ENCODE results near the gene SMARCC1. TPM values are rescaled to one million over a fixed set of nuclear protein-coding genes. Genes with fewer than 3 reads are reported as not detected.
"Not testable (repeated sequence)": the region's sequence is repeated elsewhere in the genome, so short reads cannot be mapped to it uniquely, and the experiment has no call there.

The SMARCC1 gene
- 75.2 TPM for total RNA-seq

- Histone ChIP-seq H3K4me1 (ENCODE audit: control insufficient read depth in 3 of 3, insufficient read depth in 3 of 3, low read length in 3 of 3) (peaks cover 17 to 22% (median 22%) of the 10 kb centered on the region in 3 donors), H3K4me3 (ENCODE audit: low read length in 3 of 3) (peak within 1 kb of the TSS; percentile 86 to 98 (median 96)), H3K36me3 (ENCODE audit: control insufficient read depth in 3 of 3, insufficient read depth in 3 of 3, low read length in 3 of 3) (no peaks in the 10 kb centered on the region), H3K27ac (ENCODE audit: low read depth, low read length) (peak within 1 kb of the TSS; percentile 99), H3K9me3 (ENCODE audit: control insufficient read depth in 3 of 3, low read length in 3 of 3) (no peaks in the 10 kb centered on the region), H3K9ac (ENCODE audit: low read depth in 1 of 3, low read length in 3 of 3) (peak within 1 kb of the TSS; percentile 97 to 99 (median 98)), H3K27me3 (ENCODE audit: control insufficient read depth in 3 of 3, insufficient read depth in 3 of 3, low read length in 3 of 3) (no peaks in the 10 kb centered on the region)
Measured at GRCh38 chr3:47781685-47782445, at the start of gene SMARCC1. Gene SMARCC1, minus strand, starts transcription at chr3:47781893. Its CDS starts 96 bp downstream, at chr3:47781797.

GRCh38 chr3:47829482-47829881 lies 47.8 kb upstream of the SMARCC1 start:
- not testable (repeated sequence) for H3K27me3 ChIP-seq (ENCODE audit: control insufficient read depth in 3 of 3, insufficient read depth in 3 of 3, low read length in 3 of 3); H3K27ac ChIP-seq (ENCODE audit: low read depth, low read length); H3K9ac ChIP-seq (ENCODE audit: low read depth in 1 of 3, low read length in 3 of 3); H3K4me3 ChIP-seq (ENCODE audit: low read length in 3 of 3); H3K9me3 ChIP-seq (ENCODE audit: control insufficient read depth in 3 of 3, low read length in 3 of 3)
- Histone ChIP-seq H3K4me1 (ENCODE audit: control insufficient read depth in 3 of 3, insufficient read depth in 3 of 3, low read length in 3 of 3) (peaks cover 9 to 19% (median 15%) of the 10 kb centered on the region in 3 donors), H3K36me3 (ENCODE audit: control insufficient read depth in 3 of 3, insufficient read depth in 3 of 3, low read length in 3 of 3) (peaks cover 36 to 43% (median 41%) of the 10 kb centered on the region in 3 donors)

- Histone ChIP-seq H3K27me3 (ENCODE audit: control insufficient read depth in 3 of 3, insufficient read depth in 3 of 3, low read length in 3 of 3) (no peaks in the 10 kb centered on the region), H3K9me3 (ENCODE audit: control insufficient read depth in 3 of 3, low read length in 3 of 3) (no peaks in the 10 kb centered on the region), H3K4me3 (ENCODE audit: low read length in 3 of 3) (peak overlapping the region; percentile 80 to 98 (median 91)), H3K36me3 (ENCODE audit: control insufficient read depth in 3 of 3, insufficient read depth in 3 of 3, low read length in 3 of 3) (peaks cover 17 to 22% (median 20%) of the 10 kb centered on the region in 3 donors), H3K4me1 (ENCODE audit: control insufficient read depth in 3 of 3, insufficient read depth in 3 of 3, low read length in 3 of 3) (peaks cover 14 to 23% (median 20%) of the 10 kb centered on the region in 3 donors), H3K9ac (ENCODE audit: low read depth in 1 of 3, low read length in 3 of 3) (peak overlapping the region; percentile 88 to 96 (median 92)), H3K27ac (ENCODE audit: low read depth, low read length) (peak overlapping the region; percentile 61)
Measured at GRCh38 chr3:47825590-47825989, 43.9 kb upstream of the SMARCC1 start.

DNA sequence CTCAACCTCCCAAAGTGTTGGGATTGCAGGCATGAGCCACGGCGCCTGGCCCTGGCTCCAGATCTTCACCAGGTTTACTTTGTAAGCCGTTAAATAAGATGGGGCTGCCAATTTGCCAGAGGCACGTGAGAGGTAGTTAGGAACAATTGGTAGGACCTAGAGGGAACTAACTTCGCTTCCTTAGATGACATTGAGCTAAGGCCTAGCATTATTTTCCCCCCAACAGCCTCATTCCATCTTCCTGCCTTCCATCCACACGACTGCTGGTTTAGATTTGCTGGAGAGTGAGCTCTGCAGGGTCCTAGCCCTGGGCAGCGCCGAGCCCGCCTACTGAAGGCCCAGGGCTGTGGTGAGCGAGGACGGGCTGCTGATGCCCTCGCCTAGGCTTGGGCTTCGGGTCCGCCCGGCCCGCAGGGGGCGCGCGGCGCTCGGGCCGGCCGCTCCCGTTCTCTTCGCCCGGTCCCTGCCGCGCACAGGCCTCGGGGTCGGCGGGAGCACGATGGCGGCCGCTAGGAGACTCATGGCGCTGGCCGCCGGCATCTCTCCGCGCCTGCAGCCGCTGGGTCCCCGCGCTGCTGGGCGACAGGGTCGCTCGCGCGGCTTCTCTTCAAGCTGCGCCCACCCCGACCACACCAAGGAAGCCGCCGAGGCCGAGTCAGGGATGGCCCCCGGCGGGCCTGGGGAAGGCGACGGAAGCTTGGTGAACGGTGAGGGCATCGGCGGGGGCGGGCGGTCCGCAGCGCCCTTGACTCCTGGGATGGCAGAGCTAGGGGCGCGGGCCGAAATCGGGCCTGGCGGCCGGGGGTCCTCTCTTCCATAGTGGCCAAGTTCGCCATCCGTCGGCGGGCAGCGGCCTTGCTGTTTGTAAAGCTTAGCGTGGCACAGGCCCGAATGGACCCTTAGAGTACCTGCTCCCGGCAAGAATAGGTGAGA lies 43.1 kb upstream of the SMARCC1 start:
- Histone ChIP-seq H3K4me3 (ENCODE audit: low read length in 3 of 3) (peak overlapping the region; percentile 80 to 98 (median 91)), H3K27ac (ENCODE audit: low read depth, low read length) (peak overlapping the region; percentile 61), H3K36me3 (ENCODE audit: control insufficient read depth in 3 of 3, insufficient read depth in 3 of 3, low read length in 3 of 3) (peaks cover 18 to 24% (median 22%) of the 10 kb centered on the region in 3 donors), H3K27me3 (ENCODE audit: control insufficient read depth in 3 of 3, insufficient read depth in 3 of 3, low read length in 3 of 3) (no peaks in the 10 kb centered on the region), H3K9ac (ENCODE audit: low read depth in 1 of 3, low read length in 3 of 3) (peak overlapping the region; percentile 88 to 96 (median 92)), H3K9me3 (ENCODE audit: control insufficient read depth in 3 of 3, low read length in 3 of 3) (no peaks in the 10 kb centered on the region), H3K4me1 (ENCODE audit: control insufficient read depth in 3 of 3, insufficient read depth in 3 of 3, low read length in 3 of 3) (peaks cover 14 to 23% (median 20%) of the 10 kb centered on the region in 3 donors)

GRCh38 chr3:47817609-47818008 lies 35.9 kb upstream of the SMARCC1 start:
- Histone ChIP-seq H3K27me3 (ENCODE audit: control insufficient read depth in 3 of 3, insufficient read depth in 3 of 3, low read length in 3 of 3) (no peaks in the 10 kb centered on the region), H3K4me3 (ENCODE audit: low read length in 3 of 3) (no peak overlapping the region), H3K36me3 (ENCODE audit: control insufficient read depth in 3 of 3, insufficient read depth in 3 of 3, low read length in 3 of 3) (peaks cover 14 to 45% (median 32%) of the 10 kb centered on the region in 3 donors)

DNA sequence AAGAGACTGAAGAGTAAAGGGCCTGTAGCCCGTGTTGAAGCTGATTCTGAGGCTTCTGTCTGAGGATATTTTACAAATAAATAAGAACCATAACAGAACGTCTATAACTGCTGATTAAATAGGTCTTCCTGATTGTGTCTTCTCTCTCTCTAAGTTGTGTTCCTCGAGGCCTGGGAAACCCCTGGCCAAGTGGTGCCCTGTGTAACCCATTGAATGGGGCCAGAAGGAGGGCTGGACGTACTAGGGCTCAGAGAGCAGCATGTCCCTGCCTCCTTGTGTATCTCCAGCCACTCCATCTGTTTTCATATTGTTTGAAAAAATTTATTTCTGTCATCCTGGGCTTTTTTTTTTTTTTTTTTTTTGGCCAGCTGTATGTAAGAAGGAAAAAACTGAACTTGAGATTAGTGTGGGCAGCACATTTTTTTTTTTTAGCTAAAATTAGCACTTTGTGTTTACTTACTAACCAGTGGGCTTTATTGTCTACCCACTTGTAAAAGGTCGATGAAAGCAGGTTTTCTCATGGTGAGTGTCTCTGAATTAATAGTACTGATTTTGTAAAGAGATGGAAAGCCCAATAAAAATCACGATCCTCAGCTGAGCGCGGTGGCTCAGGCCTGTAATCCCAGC lies 32.0 kb upstream of the SMARCC1 start:
- Histone ChIP-seq H3K4me1 (ENCODE audit: control insufficient read depth in 3 of 3, insufficient read depth in 3 of 3, low read length in 3 of 3) (no peaks in the 10 kb centered on the region), H3K9ac (ENCODE audit: low read depth in 1 of 3, low read length in 3 of 3) (no peak overlapping the region), H3K9me3 (ENCODE audit: control insufficient read depth in 3 of 3, low read length in 3 of 3) (no peaks in the 10 kb centered on the region), H3K36me3 (ENCODE audit: control insufficient read depth in 3 of 3, insufficient read depth in 3 of 3, low read length in 3 of 3) (peaks cover 23 to 42% (median 40%) of the 10 kb centered on the region in 3 donors), H3K27ac (ENCODE audit: low read depth, low read length) (no peak overlapping the region), H3K27me3 (ENCODE audit: control insufficient read depth in 3 of 3, insufficient read depth in 3 of 3, low read length in 3 of 3) (no peaks in the 10 kb centered on the region), H3K4me3 (ENCODE audit: low read length in 3 of 3) (no peak overlapping the region)

More at GRCh38 chr3:47817609-47818008, 35.9 kb upstream of the SMARCC1 start:
- Histone ChIP-seq H3K9ac (ENCODE audit: low read depth in 1 of 3, low read length in 3 of 3) (no peak overlapping the region), H3K4me1 (ENCODE audit: control insufficient read depth in 3 of 3, insufficient read depth in 3 of 3, low read length in 3 of 3) (no peaks in the 10 kb centered on the region), H3K9me3 (ENCODE audit: control insufficient read depth in 3 of 3, low read length in 3 of 3) (no peaks in the 10 kb centered on the region), H3K27ac (ENCODE audit: low read depth, low read length) (no peak overlapping the region)

DNA sequence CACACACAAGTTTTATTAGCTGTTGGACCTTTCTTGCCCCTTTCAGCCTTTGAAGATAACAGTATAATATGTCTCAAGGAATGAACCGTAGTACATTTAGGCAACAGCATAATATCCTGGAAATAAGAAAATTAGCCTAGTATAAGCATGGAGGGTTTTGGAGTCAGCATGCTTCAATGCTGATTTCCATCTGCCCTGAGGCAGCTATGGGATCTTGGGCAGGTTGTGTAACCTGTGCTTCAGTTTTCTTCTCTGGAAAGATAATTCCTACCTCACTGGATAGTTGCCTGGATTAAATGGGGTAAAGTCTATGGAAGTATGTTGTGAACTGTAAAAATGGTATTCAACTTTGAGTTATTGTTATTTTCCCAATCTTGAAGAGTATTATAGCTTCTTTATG lies 22.9 kb upstream of the SMARCC1 start:
- no peak overlapping the region for H3K4me3 ChIP-seq (ENCODE audit: low read length in 3 of 3)
- H3K27ac ChIP-seq (ENCODE audit: low read depth, low read length): no peak overlapping the region
- H3K4me1 ChIP-seq (ENCODE audit: control insufficient read depth in 3 of 3, insufficient read depth in 3 of 3, low read length in 3 of 3): peaks cover 7 to 17% (median 10%) of the 10 kb centered on the region in 3 donors
- no peak overlapping the region for H3K9ac ChIP-seq (ENCODE audit: low read depth in 1 of 3, low read length in 3 of 3)
- no peaks in the 10 kb centered on the region for H3K9me3 ChIP-seq (ENCODE audit: control insufficient read depth in 3 of 3, low read length in 3 of 3)
- peaks cover 4 to 8% (median 8%) of the 10 kb centered on the region in 3 donors for H3K36me3 ChIP-seq (ENCODE audit: control insufficient read depth in 3 of 3, insufficient read depth in 3 of 3, low read length in 3 of 3)
- H3K27me3 ChIP-seq (ENCODE audit: control insufficient read depth in 3 of 3, insufficient read depth in 3 of 3, low read length in 3 of 3): no peaks in the 10 kb centered on the region

DNA sequence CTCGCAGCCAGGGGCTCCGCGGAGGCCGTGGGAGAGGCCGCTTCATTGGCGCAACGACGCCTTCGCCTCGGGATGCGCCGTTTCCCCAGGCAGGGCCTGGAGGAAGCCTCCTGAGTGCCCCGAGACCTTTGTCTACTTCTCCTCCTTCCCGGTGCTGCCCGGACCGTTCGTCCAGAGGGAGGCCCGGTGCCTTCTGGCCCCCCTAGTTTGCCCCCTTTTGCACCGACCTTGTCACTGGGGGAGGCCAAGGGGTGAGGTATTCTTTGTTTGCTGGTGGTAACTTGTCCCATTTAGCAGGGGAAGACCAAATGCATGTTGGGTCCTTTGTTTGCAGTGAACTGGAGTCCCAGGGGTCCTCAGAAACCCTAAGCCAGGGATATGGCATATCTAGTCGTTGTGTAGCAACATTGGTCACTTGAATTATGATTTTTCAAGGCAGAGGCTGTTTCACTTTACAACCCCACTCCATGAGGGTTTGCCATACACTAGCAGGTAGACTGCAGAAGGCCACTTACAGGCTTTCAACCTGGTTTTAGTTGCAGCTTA lies 21.9 kb upstream of the SMARCC1 start:
- H3K9me3 ChIP-seq (ENCODE audit: control insufficient read depth in 3 of 3, low read length in 3 of 3): no peaks in the 10 kb centered on the region
- H3K4me1 ChIP-seq (ENCODE audit: control insufficient read depth in 3 of 3, insufficient read depth in 3 of 3, low read length in 3 of 3): peaks cover 7 to 17% (median 10%) of the 10 kb centered on the region in 3 donors
- peak overlapping the region; percentile 82 to 94 (median 93) for H3K4me3 ChIP-seq (ENCODE audit: low read length in 3 of 3)
- peaks cover 2 to 8% (median 5%) of the 10 kb centered on the region in 3 donors for H3K36me3 ChIP-seq (ENCODE audit: control insufficient read depth in 3 of 3, insufficient read depth in 3 of 3, low read length in 3 of 3)
- peak overlapping the region; percentile 92 to 98 (median 94) for H3K9ac ChIP-seq (ENCODE audit: low read depth in 1 of 3, low read length in 3 of 3)
- no peaks in the 10 kb centered on the region for H3K27me3 ChIP-seq (ENCODE audit: control insufficient read depth in 3 of 3, insufficient read depth in 3 of 3, low read length in 3 of 3)
- peak overlapping the region; percentile 95 for H3K27ac ChIP-seq (ENCODE audit: low read depth, low read length)

- Histone ChIP-seq H3K4me3 (ENCODE audit: low read length in 3 of 3) (peak within 1 kb of the TSS; percentile 86 to 94 (median 93)), H3K27ac (ENCODE audit: low read depth, low read length) (peak within 1 kb of the TSS; percentile 95), H3K4me1 (ENCODE audit: control insufficient read depth in 3 of 3, insufficient read depth in 3 of 3, low read length in 3 of 3) (peaks cover 7 to 17% (median 10%) of the 10 kb centered on the region in 3 donors), H3K9me3 (ENCODE audit: control insufficient read depth in 3 of 3, low read length in 3 of 3) (no peaks in the 10 kb centered on the region), H3K9ac (ENCODE audit: low read depth in 1 of 3, low read length in 3 of 3) (peak within 1 kb of the TSS; percentile 92 to 98 (median 94)), H3K36me3 (ENCODE audit: control insufficient read depth in 3 of 3, insufficient read depth in 3 of 3, low read length in 3 of 3) (peaks cover 0 to 8% (median 5%) of the 10 kb centered on the region in 3 donors), H3K27me3 (ENCODE audit: control insufficient read depth in 3 of 3, insufficient read depth in 3 of 3, low read length in 3 of 3) (no peaks in the 10 kb centered on the region)
Measured at GRCh38 chr3:47802734-47803479, 21.2 kb upstream of the SMARCC1 start, which contains the start of gene DHX30. Gene DHX30, plus strand, starts transcription at chr3:47803138. Its CDS starts 7,546 bp downstream, at chr3:47810684.
